ENCODE results near the gene CCT8L2.
"Not testable (repeated sequence)": the region's sequence is repeated elsewhere in the genome, so short reads cannot be mapped to it uniquely, and the experiment has no call there.

Gene CCT8L2

DNA sequence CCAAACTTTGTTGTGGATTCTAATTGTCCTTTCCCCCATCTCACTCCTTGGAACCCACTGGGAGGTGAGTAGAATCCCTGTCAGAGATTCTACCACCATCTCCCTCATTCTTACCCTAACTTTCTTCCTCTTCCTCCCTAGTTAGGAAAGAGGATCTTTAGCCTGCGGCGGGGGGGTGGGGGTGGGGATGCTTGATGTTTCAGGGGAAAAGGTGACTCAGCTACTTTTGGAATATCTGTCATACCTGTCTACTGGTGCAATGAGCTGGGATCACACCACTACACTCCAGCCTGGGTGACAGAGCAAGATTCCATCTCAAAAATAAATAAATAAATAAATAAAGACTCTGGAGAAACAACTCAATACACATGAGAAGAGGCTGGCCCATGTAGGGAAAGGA is 6.4 kb downstream of the CCT8L2 start:
- Histone ChIP-seq H3K18ac (ENCODE audit: low read length) (no peak overlapping the region), H3K27me3 (ENCODE audit: control insufficient read depth in 3 of 3, insufficient read depth in 3 of 3, low read depth in 1 of 3, low read length in 3 of 3) (no peaks in the 10 kb centered on the region), H3K4ac (ENCODE audit: low read length) (no peak overlapping the region), H3K14ac (ENCODE audit: low read length) (no peak overlapping the region), H3K79me1 (ENCODE audit: low read depth, low read length) (no peaks in the 10 kb centered on the region), H3K23ac (ENCODE audit: low read depth, low read length, poor library complexity) (no peak overlapping the region), H2BK12ac (ENCODE audit: low read length) (no peak overlapping the region), H2AFZ (ENCODE audit: low read length) (no peak overlapping the region), H4K91ac (ENCODE audit: low read depth, low read length, poor library complexity) (no peak overlapping the region), H3K9ac (ENCODE audit: low read depth, low read length, poor library complexity) (no peak overlapping the region), H3K36me3 (replicated peaks in 1 of 2; ENCODE audit: control insufficient read depth in 2 of 2, insufficient read depth in 2 of 2, low read length in 2 of 2) (no peaks in the 10 kb centered on the region), H2AK5ac (ENCODE audit: low read depth, low read length) (no peak overlapping the region), H4K8ac (ENCODE audit: low read depth, low read length) (no peak overlapping the region), H3K4me1 (ENCODE audit: control insufficient read depth in 2 of 2, insufficient read depth in 1 of 2, low read depth in 1 of 2, low read length in 2 of 2) (no peaks in the 10 kb centered on the region), H3K4me3 (ENCODE audit: low read length in 2 of 2) (no peak overlapping the region), H3K9me3 (replicated peaks in 1 of 2; ENCODE audit: control insufficient read depth in 2 of 2, insufficient read depth in 1 of 2, low read depth in 1 of 2, low read length in 2 of 2) (peaks cover 0 to 2% of the 10 kb centered on the region in 2 donors), H2BK120ac (ENCODE audit: low read depth, low read length) (no peak overlapping the region), H2BK5ac (ENCODE audit: low read length) (no peak overlapping the region), H3K27ac (replicated peaks; ENCODE audit: low read length) (no peak overlapping the region), H2BK15ac (ENCODE audit: low read length) (no peak overlapping the region), H3K4me2 (ENCODE audit: insufficient read depth, low read length, poor library complexity, severe bottlenecking) (no peak overlapping the region)
- DNase-seq (ENCODE audit: low spot score), result no peak
- no CpG with 5 or more reads among the region's 2 CpGs for WGBS, 2 donors (ENCODE audit: extremely low coverage in 2 of 2, insufficient read length in 2 of 2, insufficient replicate concordance in 1 of 2)

GRCh38 chr22:16580872-16581271 is 11.7 kb downstream of the CCT8L2 start:
- H3K27ac ChIP-seq (replicated peaks; ENCODE audit: low read length); H3K79me1 ChIP-seq (ENCODE audit: low read depth, low read length); H4K91ac ChIP-seq (ENCODE audit: low read depth, low read length, poor library complexity); H3K9ac ChIP-seq (ENCODE audit: low read depth, low read length, poor library complexity); H3K4me1 ChIP-seq (ENCODE audit: control insufficient read depth in 2 of 2, insufficient read depth in 1 of 2, low read depth in 1 of 2, low read length in 2 of 2); H3K4me3 ChIP-seq (ENCODE audit: low read length in 2 of 2); H3K4ac ChIP-seq (ENCODE audit: low read length); H3K4me2 ChIP-seq (ENCODE audit: insufficient read depth, low read length, poor library complexity, severe bottlenecking); H2BK15ac ChIP-seq (ENCODE audit: low read length); H3K27me3 ChIP-seq (ENCODE audit: control insufficient read depth in 3 of 3, insufficient read depth in 3 of 3, low read depth in 1 of 3, low read length in 3 of 3); H2AFZ ChIP-seq (ENCODE audit: low read length); H2AK5ac ChIP-seq (ENCODE audit: low read depth, low read length); DNase-seq (ENCODE audit: low spot score); H2BK12ac ChIP-seq (ENCODE audit: low read length); H3K14ac ChIP-seq (ENCODE audit: low read length); H4K8ac ChIP-seq (ENCODE audit: low read depth, low read length); H2BK120ac ChIP-seq (ENCODE audit: low read depth, low read length); H3K36me3 ChIP-seq (replicated peaks in 1 of 2; ENCODE audit: control insufficient read depth in 2 of 2, insufficient read depth in 2 of 2, low read length in 2 of 2); H3K9me3 ChIP-seq (replicated peaks in 1 of 2; ENCODE audit: control insufficient read depth in 2 of 2, insufficient read depth in 1 of 2, low read depth in 1 of 2, low read length in 2 of 2); H3K23ac ChIP-seq (ENCODE audit: low read depth, low read length, poor library complexity); H3K18ac ChIP-seq (ENCODE audit: low read length); H2BK5ac ChIP-seq (ENCODE audit: low read length): not testable (repeated sequence)
- no CpG with 5 or more reads among the region's 2 CpGs for WGBS, 2 donors (ENCODE audit: extremely low coverage in 2 of 2, insufficient read length in 2 of 2, insufficient replicate concordance in 1 of 2)

DNA sequence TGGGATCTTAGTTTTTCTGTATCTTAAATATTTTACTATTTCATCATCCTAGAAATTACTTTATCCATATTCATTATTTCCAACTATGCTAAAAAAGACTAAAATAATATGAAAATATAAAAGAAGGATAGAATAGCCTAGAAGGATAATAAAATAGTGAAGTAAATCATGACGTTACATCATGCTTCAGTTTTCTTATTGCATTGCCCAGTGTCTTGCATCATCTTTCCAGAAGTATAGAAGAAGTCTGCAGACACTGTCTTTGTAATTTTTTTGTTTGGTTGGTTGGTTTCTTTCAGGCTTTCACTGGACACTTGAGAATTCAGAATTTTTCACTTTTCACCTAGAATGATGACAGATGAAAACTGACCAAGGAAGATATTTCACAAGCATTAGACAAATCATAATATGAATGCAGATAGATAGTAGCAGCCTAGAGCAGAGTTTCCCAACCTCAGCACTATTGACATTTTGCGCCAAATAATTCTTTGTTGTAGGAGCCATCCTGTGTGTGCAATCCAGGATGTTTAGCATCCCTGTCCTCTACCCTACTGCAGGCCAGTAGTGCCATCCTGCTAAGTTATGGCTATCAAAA is 23.3 kb downstream of the CCT8L2 start:
- H4K8ac ChIP-seq (ENCODE audit: low read depth, low read length); H4K91ac ChIP-seq (ENCODE audit: low read depth, low read length, poor library complexity); H2BK120ac ChIP-seq (ENCODE audit: low read depth, low read length); H3K14ac ChIP-seq (ENCODE audit: low read length); H3K36me3 ChIP-seq (replicated peaks in 1 of 2; ENCODE audit: control insufficient read depth in 2 of 2, insufficient read depth in 2 of 2, low read length in 2 of 2); H2AK5ac ChIP-seq (ENCODE audit: low read depth, low read length); DNase-seq (ENCODE audit: low spot score); H3K4me1 ChIP-seq (ENCODE audit: control insufficient read depth in 2 of 2, insufficient read depth in 1 of 2, low read depth in 1 of 2, low read length in 2 of 2); H3K4me3 ChIP-seq (ENCODE audit: low read length in 2 of 2); H2AFZ ChIP-seq (ENCODE audit: low read length); H3K4ac ChIP-seq (ENCODE audit: low read length); H3K9me3 ChIP-seq (replicated peaks in 1 of 2; ENCODE audit: control insufficient read depth in 2 of 2, insufficient read depth in 1 of 2, low read depth in 1 of 2, low read length in 2 of 2); H2BK12ac ChIP-seq (ENCODE audit: low read length); H2BK5ac ChIP-seq (ENCODE audit: low read length); H3K79me1 ChIP-seq (ENCODE audit: low read depth, low read length); H3K18ac ChIP-seq (ENCODE audit: low read length); H3K27ac ChIP-seq (replicated peaks; ENCODE audit: low read length); H3K9ac ChIP-seq (ENCODE audit: low read depth, low read length, poor library complexity); H3K23ac ChIP-seq (ENCODE audit: low read depth, low read length, poor library complexity); H3K27me3 ChIP-seq (ENCODE audit: control insufficient read depth in 3 of 3, insufficient read depth in 3 of 3, low read depth in 1 of 3, low read length in 3 of 3); H2BK15ac ChIP-seq (ENCODE audit: low read length); H3K4me2 ChIP-seq (ENCODE audit: insufficient read depth, low read length, poor library complexity, severe bottlenecking): not testable (repeated sequence)
- WGBS, 2 donors (ENCODE audit: extremely low coverage in 2 of 2, insufficient read length in 2 of 2, insufficient replicate concordance in 1 of 2), result no CpG with 5 or more reads among the region's 2 CpGs

- H3K23ac ChIP-seq (ENCODE audit: low read depth, low read length, poor library complexity), result no peak overlapping the region
- H3K9ac ChIP-seq (ENCODE audit: low read depth, low read length, poor library complexity), result no peak overlapping the region
- H3K4ac ChIP-seq (ENCODE audit: low read length), result no peak overlapping the region
- no CpG with 5 or more reads among the region's 6 CpGs for whole genome bisulfite sequencing, 2 donors (ENCODE audit: extremely low coverage in 2 of 2, insufficient read length in 2 of 2, insufficient replicate concordance in 1 of 2)
- H4K91ac ChIP-seq (ENCODE audit: low read depth, low read length, poor library complexity), result no peak overlapping the region
- H2AK5ac ChIP-seq (ENCODE audit: low read depth, low read length), result no peak overlapping the region
- H2AFZ ChIP-seq (ENCODE audit: low read length), result no peak overlapping the region
- no peak overlapping the region for H4K8ac ChIP-seq (ENCODE audit: low read depth, low read length)
- H3K79me1 ChIP-seq (ENCODE audit: low read depth, low read length), result no peaks in the 10 kb centered on the region
- no peak overlapping the region for H2BK12ac ChIP-seq (ENCODE audit: low read length)
- no peak for DNase-seq (ENCODE audit: low spot score)
- no peak overlapping the region for H2BK5ac ChIP-seq (ENCODE audit: low read length)
- H2BK120ac ChIP-seq (ENCODE audit: low read depth, low read length), result no peak overlapping the region
- no peak overlapping the region for H3K4me3 ChIP-seq (ENCODE audit: low read length in 2 of 2)
- H3K27ac ChIP-seq (replicated peaks; ENCODE audit: low read length), result no peak overlapping the region
- H3K9me3 ChIP-seq (replicated peaks in 1 of 2; ENCODE audit: control insufficient read depth in 2 of 2, insufficient read depth in 1 of 2, low read depth in 1 of 2, low read length in 2 of 2), result peaks cover 0 to 2% of the 10 kb centered on the region in 2 donors
- H3K4me1 ChIP-seq (ENCODE audit: control insufficient read depth in 2 of 2, insufficient read depth in 1 of 2, low read depth in 1 of 2, low read length in 2 of 2), result no peaks in the 10 kb centered on the region
- H3K18ac ChIP-seq (ENCODE audit: low read length), result no peak overlapping the region
- H2BK15ac ChIP-seq (ENCODE audit: low read length), result no peak overlapping the region
- H3K4me2 ChIP-seq (ENCODE audit: insufficient read depth, low read length, poor library complexity, severe bottlenecking), result no peak overlapping the region
- no peak overlapping the region for H3K14ac ChIP-seq (ENCODE audit: low read length)
- H3K27me3 ChIP-seq (ENCODE audit: control insufficient read depth in 3 of 3, insufficient read depth in 3 of 3, low read depth in 1 of 3, low read length in 3 of 3), result no peaks in the 10 kb centered on the region
- no peaks in the 10 kb centered on the region for H3K36me3 ChIP-seq (replicated peaks in 1 of 2; ENCODE audit: control insufficient read depth in 2 of 2, insufficient read depth in 2 of 2, low read length in 2 of 2)
Measured at GRCh38 chr22:16568425-16568758, 24.2 kb downstream of the CCT8L2 start.
